PC-9 (cell line): ENCODE data around the gene GRIP1.

Source experiments
- CTCF ChIP-seq: fragments of 200-600 bp; sonication (generic); conservative IDR thresholded peaks from 2 replicates; pipeline ENCODE4 v1.6.1; 2017; ENCODE audit warnings: mixed run types, antibody characterized with exemption, mild to moderate bottlenecking, moderate library complexity
- EZH2 ChIP-seq: fragments of 200-600 bp; sonication (generic); IDR thresholded peaks from 2 replicates; pipeline ENCODE4 v1.8.0; 2017; ENCODE audit warnings: antibody characterized with exemption, low read depth

- TF ChIP-seq CTCF (no peak), EZH2 (no peak)
Observed at GRCh38 chr12:66707002-66707697, 28.3 kb upstream of the GRIP1 start.
